GM23248 (cell line): Measurements from ENCODE around the gene YPEL1.

Experiments used
- EZH2 ChIP-seq: fragments of 200-600 bp; sonication (generic); IDR thresholded peaks from 2 replicates; pipeline ENCODE4 v1.6.1; 2018; ENCODE audit warnings: antibody characterized with exemption, mild to moderate bottlenecking; ENCODE audit not compliant: insufficient read depth, poor library complexity, severe bottlenecking
- EZH2phosphoT487 ChIP-seq: fragments of 200-600 bp; sonication (generic); IDR thresholded peaks from 2 replicates; pipeline ENCODE4 v1.6.1; 2018; ENCODE audit warnings: antibody characterized with exemption, moderate library complexity, mild to moderate bottlenecking, low read depth; ENCODE audit not compliant: insufficient read depth

DNA sequence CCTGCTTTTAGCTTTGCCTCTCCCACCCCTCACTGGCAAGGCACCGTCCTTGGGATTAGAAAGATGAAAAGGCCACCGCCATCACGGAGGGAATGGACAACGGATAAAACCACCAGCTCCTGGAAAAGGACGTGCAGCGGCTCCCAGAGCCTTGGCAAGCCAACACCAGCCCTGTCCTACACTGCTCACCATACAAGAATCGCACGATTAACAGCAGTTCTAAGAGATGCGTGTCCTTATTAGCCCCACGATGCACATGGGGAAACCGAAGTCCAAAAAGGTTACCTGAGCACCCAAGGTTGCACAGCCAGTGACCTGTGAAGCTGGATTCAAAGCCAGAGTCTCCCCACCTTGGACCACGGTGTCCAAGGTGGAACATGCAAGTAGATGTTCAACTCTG is 7.3 kb downstream of the YPEL1 start:
- TF ChIP-seq EZH2 (no peak), EZH2phosphoT487 (no peak)
